ENCODE data around the gene CUEDC1.

- TF ChIP-seq, protein P1, sequence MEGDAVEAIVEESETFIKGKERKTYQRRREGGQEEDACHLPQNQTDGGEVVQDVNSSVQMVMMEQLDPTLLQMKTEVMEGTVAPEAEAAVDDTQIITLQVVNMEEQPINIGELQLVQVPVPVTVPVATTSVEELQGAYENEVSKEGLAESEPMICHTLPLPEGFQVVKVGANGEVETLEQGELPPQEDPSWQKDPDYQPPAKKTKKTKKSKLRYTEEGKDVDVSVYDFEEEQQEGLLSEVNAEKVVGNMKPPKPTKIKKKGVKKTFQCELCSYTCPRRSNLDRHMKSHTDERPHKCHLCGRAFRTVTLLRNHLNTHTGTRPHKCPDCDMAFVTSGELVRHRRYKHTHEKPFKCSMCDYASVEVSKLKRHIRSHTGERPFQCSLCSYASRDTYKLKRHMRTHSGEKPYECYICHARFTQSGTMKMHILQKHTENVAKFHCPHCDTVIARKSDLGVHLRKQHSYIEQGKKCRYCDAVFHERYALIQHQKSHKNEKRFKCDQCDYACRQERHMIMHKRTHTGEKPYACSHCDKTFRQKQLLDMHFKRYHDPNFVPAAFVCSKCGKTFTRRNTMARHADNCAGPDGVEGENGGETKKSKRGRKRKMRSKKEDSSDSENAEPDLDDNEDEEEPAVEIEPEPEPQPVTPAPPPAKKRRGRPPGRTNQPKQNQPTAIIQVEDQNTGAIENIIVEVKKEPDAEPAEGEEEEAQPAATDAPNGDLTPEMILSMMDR (IDR thresholded peaks at IDR 0.05), result no peak
- no peak for TF ChIP-seq POLR2A (IDR thresholded peaks at IDR 0.05)
Measured at GRCh38 chr17:57832314-57833178, 122.7 kb downstream of the CUEDC1 start.

All from heart left ventricle (tissue), 13 donors.